PC-3 (cell line): ENCODE measurements around the gene DBH.

Experiments
- EZH2 ChIP-seq: fragments of 300-600 bp; sonication (generic); IDR thresholded peaks from one replicate; pipeline ENCODE4 v1.6.1; 2017; ENCODE audit warnings: antibody characterized with exemption, mild to moderate bottlenecking, low read length; ENCODE audit not compliant: unreplicated experiment
- EZH2phosphoT487 ChIP-seq: fragments of 300-600 bp; sonication (generic); IDR thresholded peaks from 2 replicates; pipeline ENCODE4 v1.6.1; 2018; ENCODE audit warnings: mild to moderate bottlenecking, antibody characterized with exemption, low read length, borderline replicate concordance
- TF ChIP-seq, protein P1 (sequence below): fragments of 300-600 bp; sonication (generic); conservative IDR thresholded peaks from 2 replicates; pipeline ENCODE4 v1.5.1; 2017; ENCODE audit warnings: antibody characterized with exemption, low read depth, mild to moderate bottlenecking, low read length

DNA sequence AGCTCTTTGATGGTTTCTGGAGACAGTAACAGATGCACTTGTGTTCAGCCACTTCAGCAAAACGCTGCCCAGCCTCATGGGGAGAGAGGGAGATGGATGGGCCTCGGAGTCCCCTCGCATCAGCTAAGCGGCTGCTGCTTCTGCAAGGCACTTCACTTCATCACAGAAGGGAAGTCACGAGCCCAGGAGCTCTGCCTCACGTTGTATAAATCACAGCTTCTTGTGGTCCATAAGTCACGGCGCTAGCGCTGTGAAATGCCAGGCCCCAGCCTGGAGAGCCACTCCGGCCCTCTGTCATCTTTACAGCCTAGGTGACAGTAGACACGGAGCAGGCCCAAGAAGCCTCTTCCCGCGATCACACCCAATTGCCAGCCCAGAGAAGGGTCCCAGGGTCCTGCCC, 23.4 kb downstream of the DBH start:
- no peak for TF ChIP-seq EZH2
- TF ChIP-seq, protein P1, sequence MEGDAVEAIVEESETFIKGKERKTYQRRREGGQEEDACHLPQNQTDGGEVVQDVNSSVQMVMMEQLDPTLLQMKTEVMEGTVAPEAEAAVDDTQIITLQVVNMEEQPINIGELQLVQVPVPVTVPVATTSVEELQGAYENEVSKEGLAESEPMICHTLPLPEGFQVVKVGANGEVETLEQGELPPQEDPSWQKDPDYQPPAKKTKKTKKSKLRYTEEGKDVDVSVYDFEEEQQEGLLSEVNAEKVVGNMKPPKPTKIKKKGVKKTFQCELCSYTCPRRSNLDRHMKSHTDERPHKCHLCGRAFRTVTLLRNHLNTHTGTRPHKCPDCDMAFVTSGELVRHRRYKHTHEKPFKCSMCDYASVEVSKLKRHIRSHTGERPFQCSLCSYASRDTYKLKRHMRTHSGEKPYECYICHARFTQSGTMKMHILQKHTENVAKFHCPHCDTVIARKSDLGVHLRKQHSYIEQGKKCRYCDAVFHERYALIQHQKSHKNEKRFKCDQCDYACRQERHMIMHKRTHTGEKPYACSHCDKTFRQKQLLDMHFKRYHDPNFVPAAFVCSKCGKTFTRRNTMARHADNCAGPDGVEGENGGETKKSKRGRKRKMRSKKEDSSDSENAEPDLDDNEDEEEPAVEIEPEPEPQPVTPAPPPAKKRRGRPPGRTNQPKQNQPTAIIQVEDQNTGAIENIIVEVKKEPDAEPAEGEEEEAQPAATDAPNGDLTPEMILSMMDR, result no peak
- TF ChIP-seq EZH2phosphoT487, result no peak
